CD14-positive monocyte (primary cell): ENCODE results near the gene RLN3. TPM values are rescaled to one million over a fixed set of nuclear protein-coding genes. Genes with fewer than 3 reads are reported as not detected.
"Not testable (repeated sequence)": the region's sequence is repeated elsewhere in the genome, so short reads cannot be mapped to it uniquely, and the experiment has no call there.

ENCODE experiments used
- DNase-seq, 3 donors: peaks; one replicate each; pipeline ENCODE4 v3.0.0-alpha.2; 2011 to 2022
- H2AFZ ChIP-seq: 2 replicates; pipeline ENCODE4 v1.6.0; 2012; ENCODE audit warnings: mild to moderate bottlenecking, low read depth, low read length, inconsistent platforms; ENCODE audit not compliant: insufficient read depth, poor library complexity, severe bottlenecking
- H3K27ac ChIP-seq, 2 donors: 1 replicate in 1 of 2; 2 replicates in 1 of 2; pipeline ENCODE4 v1.5.1; 2012 to 2013; ENCODE audit warnings: low read length in 2 of 2, control low read depth in 1 of 2, inconsistent platforms in 1 of 2, low read depth in 1 of 2, mild to moderate bottlenecking in 1 of 2
- H3K27me3 ChIP-seq, 2 donors: one replicate each; pipeline versions ENCODE4 v1.6.0 to v1.6.1; 2011 to 2013; ENCODE audit warnings: low read length in 2 of 2; ENCODE audit not compliant: control insufficient read depth in 2 of 2, insufficient read depth in 2 of 2
- H3K36me3 ChIP-seq, 2 donors: replicated peaks in 1 of 2; 1 replicate in 1 of 2; 2 replicates in 1 of 2; pipeline versions ENCODE4 v1.5.1 to v1.6.1; 2012 to 2013; ENCODE audit warnings: low read length in 2 of 2, control low read depth in 1 of 2, inconsistent platforms in 1 of 2, mild to moderate bottlenecking in 1 of 2; ENCODE audit not compliant: insufficient read depth in 2 of 2, control insufficient read depth in 1 of 2
- H3K4me1 ChIP-seq, 2 donors: 1 replicate in 1 of 2; 2 replicates in 1 of 2; pipeline versions ENCODE4 v1.5.1 to v1.6.1; 2012 to 2013; ENCODE audit warnings: low read length in 2 of 2, control low read depth in 1 of 2, inconsistent platforms in 1 of 2, mild to moderate bottlenecking in 1 of 2, moderate library complexity in 1 of 2; ENCODE audit not compliant: insufficient read depth in 2 of 2, control insufficient read depth in 1 of 2
- H3K4me2 ChIP-seq: replicated peaks from 2 replicates; pipeline ENCODE3; 2012; ENCODE audit warnings: low read length, moderate library complexity, mild to moderate bottlenecking; ENCODE audit not compliant: poor library complexity, severe bottlenecking; ENCODE audit errors: extremely low read depth
- H3K4me3 ChIP-seq, 3 experiments: fragments of 200-600 bp in 1 of 3; sonication (generic) in 1 of 3; replicated peaks in 1 of 3; 1 replicate in 2 of 3; 2 replicates in 1 of 3; pipeline ENCODE4 v1.5.1; 2011 to 2013; ENCODE audit warnings: low read length in 3 of 3, mild to moderate bottlenecking in 3 of 3, control low read depth in 2 of 3, low read depth in 2 of 3, inconsistent platforms in 1 of 3, moderate library complexity in 1 of 3
- H3K79me2 ChIP-seq: 2 replicates; pipeline ENCODE4 v1.6.0; 2012; ENCODE audit warnings: mild to moderate bottlenecking, control low read depth, inconsistent platforms, low read length, moderate library complexity; ENCODE audit not compliant: insufficient read depth
- H3K9ac ChIP-seq: 2 replicates; pipeline ENCODE4 v1.6.0; 2017; ENCODE audit warnings: low read length, mild to moderate bottlenecking; ENCODE audit not compliant: insufficient read depth, poor library complexity, severe bottlenecking
- H3K9me3 ChIP-seq, 2 donors: replicated peaks in 1 of 2; 1 replicate in 1 of 2; 2 replicates in 1 of 2; pipeline versions ENCODE4 v1.5.1 to v1.6.1; 2012 to 2013; ENCODE audit warnings: low read length in 2 of 2, control low read depth in 1 of 2; ENCODE audit not compliant: control insufficient read depth in 1 of 2, insufficient read depth in 1 of 2
- H4K20me1 ChIP-seq: 2 replicates; pipeline ENCODE4 v1.6.0; 2012; ENCODE audit warnings: mild to moderate bottlenecking, low read length, control low read depth, moderate library complexity; ENCODE audit not compliant: insufficient read depth
- H3K27ac Mint-ChIP-seq, 7 donors: one replicate each; pipeline ENCODE4 v1.8.0; 2020; ENCODE audit warnings: mild to moderate bottlenecking in 7 of 7, mixed read lengths in 7 of 7, moderate library complexity in 6 of 7, inconsistent platforms in 2 of 7
- H3K27me3 Mint-ChIP-seq, 3 donors: one replicate each; pipeline ENCODE4 v1.8.0; 2021 to 2022; ENCODE audit warnings: low read depth in 3 of 3, mild to moderate bottlenecking in 3 of 3, mixed read lengths in 3 of 3, moderate library complexity in 3 of 3, inconsistent platforms in 1 of 3
- H3K36me3 Mint-ChIP-seq, 2 donors: one replicate each; pipeline ENCODE4 v1.8.0; 2020; ENCODE audit warnings: mixed read lengths in 2 of 2, inconsistent platforms in 1 of 2, mild to moderate bottlenecking in 1 of 2
- H3K4me1 Mint-ChIP-seq: one replicate; pipeline ENCODE4 v1.8.0; 2020; ENCODE audit warnings: mild to moderate bottlenecking, mixed read lengths
- H3K4me3 Mint-ChIP-seq, 2 donors: one replicate each; pipeline ENCODE4 v1.8.0; 2020; ENCODE audit warnings: mild to moderate bottlenecking in 2 of 2, mixed read lengths in 2 of 2, moderate library complexity in 1 of 2
- H3K9me3 Mint-ChIP-seq, 7 donors: one replicate each; pipeline ENCODE4 v1.8.0; 2020 to 2022; ENCODE audit warnings: mixed read lengths in 7 of 7, mild to moderate bottlenecking in 6 of 7, moderate library complexity in 6 of 7, inconsistent platforms in 2 of 7
- CTCF ChIP-seq: fragments of 200-600 bp; IDR thresholded peaks from one replicate; pipeline ENCODE4 v1.8.0; 2022; ENCODE audit warnings: antibody characterized with exemption, mild to moderate bottlenecking
- WGBS: methylation state at CpG from one replicate; pipeline ENCODE4 v1.1.5; 2013; ENCODE audit warnings: missing lambda C conversion rate; ENCODE audit not compliant: insufficient coverage; 5-methylcytosine and 5-hydroxymethylcytosine counted together
- intact Hi-C, 2 donors: fragments of 100-400 bp; cut with micrococcal nuclease; formaldehyde crosslinking; loops; one replicate each; pipeline versions ENCODE4 v1.15.0 to v1.15.1; 2023
- polyA plus RNA-seq, 3 donors: library from polyadenylated mRNA; depleted of rRNA in 1 of 3; unstranded in 2 of 3; stranded (reverse) in 1 of 3; fragments of 300-500 nt in 2 of 3; fragments of >200 nt in 1 of 3; fragmentation: Illumina TruSeq in 2 of 3; gene quantifications; 1 replicate in 2 of 3; 2 replicates in 1 of 3; pipeline ENCODE4 v1.2.3, GENCODE V29; 2012 to 2021

RLN3 gene
- polyA plus RNA-seq, 3 donors, result not detected

- peaks cover 0 to 2% (median 0%) of the 10 kb centered on the region in 7 donors for H3K9me3 Mint-ChIP-seq
- Histone ChIP-seq H3K79me2 (peaks cover 37% of the 10 kb centered on the region), H3K27me3 (no peaks in the 10 kb centered on the region), H3K9ac (peak within 1 kb of the TSS; percentile 95), H4K20me1 (no peaks in the 10 kb centered on the region), H2AFZ (peak within 1 kb of the TSS; percentile 90), H3K36me3 (peaks cover 9 to 11% of the 10 kb centered on the region in 2 donors), H3K27ac (peak within 1 kb of the TSS; percentile 90 to 94), H3K9me3 (no peaks in the 10 kb centered on the region), H3K4me1 (peaks cover 23 to 25% of the 10 kb centered on the region in 2 donors), H3K4me2 (peak within 1 kb of the TSS; percentile 87), H3K4me3 (peak within 1 kb of the TSS; percentile 54 to 98 (median 96))
- TF ChIP-seq CTCF, result peak; percentile 89
- intact Hi-C loops, result loop anchor here (5.0 kb wide), 2 partner anchors 35 to 45 kb away; no protein-coding TSS in a partner anchor
- peaks cover 13 to 23% of the 10 kb centered on the region in 2 donors for H3K36me3 Mint-ChIP-seq
- WGBS, result under 1% methylated on average over 45 of the region's 63 CpGs
- H3K27ac Mint-ChIP-seq, result peak within 1 kb of the TSS; percentile 86 to 96 (median 91)
- peak within 1 kb of the TSS; percentile 91 to 95 for H3K4me3 Mint-ChIP-seq
- H3K27me3 Mint-ChIP-seq, result peaks cover 0 to 3% (median 2%) of the 10 kb centered on the region in 3 donors
- DNase-seq, result peak; percentile 48 to 62 (median 59)
- peaks cover 28% of the 10 kb centered on the region for H3K4me1 Mint-ChIP-seq
Observed at GRCh38 chr19:14031719-14032480, 4.0 kb downstream of the RLN3 start, which contains the start of gene IL27RA. Gene IL27RA, plus strand, starts transcription at chr19:14031762. Its CDS starts 111 bp downstream, at chr19:14031873.

DNA sequence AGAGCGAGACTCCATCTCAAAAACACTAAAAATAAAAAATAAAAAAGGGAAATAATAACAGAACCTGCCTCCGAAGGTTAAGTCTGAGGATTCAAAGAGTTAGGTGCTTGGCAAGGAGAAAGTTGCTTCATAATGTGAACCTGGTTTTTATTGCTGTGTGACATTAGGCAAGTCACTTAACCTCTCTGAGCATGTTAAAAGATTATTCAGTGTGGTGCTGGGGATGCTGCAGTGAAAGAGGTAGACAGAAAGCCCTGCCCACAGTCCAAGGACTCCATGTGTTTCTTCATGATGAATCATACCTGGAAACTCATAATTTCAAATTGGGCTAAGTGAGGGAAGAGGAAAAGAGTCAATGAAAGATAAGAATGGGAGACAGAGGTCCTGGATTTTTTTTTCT, 6.0 kb downstream of the RLN3 start:
- Histone ChIP-seq H4K20me1 (no peaks in the 10 kb centered on the region), H3K4me1 (peaks cover 19 to 20% of the 10 kb centered on the region in 2 donors), H3K9ac (no peak overlapping the region), H3K9me3 (no peaks in the 10 kb centered on the region), H3K79me2 (peaks cover 37% of the 10 kb centered on the region), H3K27ac (no peak overlapping the region), H2AFZ (no peak overlapping the region), H3K4me2 (no peak overlapping the region), H3K27me3 (no peaks in the 10 kb centered on the region), H3K36me3 (peaks cover 23 to 27% of the 10 kb centered on the region in 2 donors), H3K4me3 (no peak overlapping the region)
- TF ChIP-seq CTCF, result no peak
- peaks cover 0 to 2% (median 0%) of the 10 kb centered on the region in 7 donors for H3K9me3 Mint-ChIP-seq
- H3K27me3 Mint-ChIP-seq, result peaks cover 0 to 3% (median 2%) of the 10 kb centered on the region in 3 donors
- WGBS, result 100% methylated on average over 1 of the region's 2 CpGs
- H3K27ac Mint-ChIP-seq, result peak overlapping the region in 1 of 7 donors; percentile 0
- DNase-seq, result no peak
- H3K4me1 Mint-ChIP-seq, result peaks cover 20% of the 10 kb centered on the region
- intact Hi-C loops, result loop anchor here (5.0 kb wide), 2 partner anchors 37 to 47 kb away; no protein-coding TSS in a partner anchor
- H3K4me3 Mint-ChIP-seq, result no peak overlapping the region
- peaks cover 30 to 43% of the 10 kb centered on the region in 2 donors for H3K36me3 Mint-ChIP-seq

GRCh38 chr19:14035159-14035558, 7.2 kb downstream of the RLN3 start:
- H4K20me1 ChIP-seq, H3K9ac ChIP-seq, H2AFZ ChIP-seq, intact Hi-C loops, H3K4me3 ChIP-seq, H3K27ac Mint-ChIP-seq, H3K27ac ChIP-seq, DNase-seq, H3K9me3 Mint-ChIP-seq, H3K9me3 ChIP-seq, H3K27me3 ChIP-seq, H3K4me3 Mint-ChIP-seq, H3K27me3 Mint-ChIP-seq, H3K4me2 ChIP-seq: not testable (repeated sequence)
- Histone ChIP-seq H3K79me2 (peaks cover 37% of the 10 kb centered on the region), H3K4me1 (peaks cover 18 to 20% of the 10 kb centered on the region in 2 donors), H3K36me3 (peaks cover 35 to 39% of the 10 kb centered on the region in 2 donors)
- Mint-ChIP-seq H3K36me3 (peaks cover 42 to 55% of the 10 kb centered on the region in 2 donors), H3K4me1 (peaks cover 19% of the 10 kb centered on the region)
- 98% methylated on average over 5 of the region's 12 CpGs for WGBS
